Esophagus muscularis mucosa (tissue), 4 donors: ENCODE results near the gene RHBDF2. TPM values are rescaled to one million over a fixed set of nuclear protein-coding genes. Genes with fewer than 3 reads are reported as not detected.

Source experiments
- DNase-seq: peaks from one replicate; pipeline ENCODE4 v3.0.0-alpha.2; 2017; ENCODE audit errors: extremely low spot score
- H3K27ac ChIP-seq, 4 donors: fragments of 200-600 bp; sonication (generic); replicated peaks in 1 of 4; 1 replicate in 3 of 4; 2 replicates in 1 of 4; pipeline ENCODE4 v1.5.1; 2016 to 2019; ENCODE audit warnings: mild to moderate bottlenecking in 1 of 4
- H3K27me3 ChIP-seq, 4 donors: fragments of 200-600 bp; sonication (generic); one replicate each; pipeline versions ENCODE4 v1.5.1 to v1.6.0; 2016 to 2019
- H3K36me3 ChIP-seq, 4 donors: fragments of 200-600 bp; sonication (generic); one replicate each; pipeline ENCODE4 v1.5.1; 2016 to 2019
- H3K4me1 ChIP-seq, 4 donors: fragments of 200-600 bp; sonication (generic); one replicate each; pipeline ENCODE4 v1.5.1; 2016 to 2019
- H3K4me3 ChIP-seq, 4 donors: fragments of 200-600 bp; sonication (generic); 1 replicate in 2 of 4; 2 replicates in 2 of 4; pipeline ENCODE4 v1.5.1; 2016 to 2019; ENCODE audit warnings: mild to moderate bottlenecking in 4 of 4, moderate library complexity in 1 of 4
- H3K9me3 ChIP-seq, 4 donors: fragments of 200-600 bp; sonication (generic); 1 replicate in 3 of 4; 2 replicates in 1 of 4; pipeline ENCODE4 v1.5.1; 2016 to 2019
- EP300 ChIP-seq: sonication (generic); formaldehyde crosslinking; IDR thresholded peaks from one replicate; pipeline ENCODE4 v1.6.1; 2017; ENCODE audit warnings: antibody characterized with exemption
- POLR2A ChIP-seq: fragments of 450-650 bp; IDR thresholded peaks from one replicate; pipeline ENCODE4 v1.6.1; 2017; ENCODE audit warnings: antibody characterized with exemption, moderate library complexity, mild to moderate bottlenecking, low read depth
- POLR2AphosphoS5 ChIP-seq, 2 donors: sonication (generic); formaldehyde crosslinking; IDR thresholded peaks; one replicate each; pipeline ENCODE4 v1.6.1; 2017; ENCODE audit warnings: antibody characterized with exemption in 2 of 2
- WGBS: methylation state at CpG from one replicate; pipeline ENCODE4 v1.1.5; 2018; 5-methylcytosine and 5-hydroxymethylcytosine counted together
- intact Hi-C: fragments of 100-400 bp; cut with DNase I; formaldehyde crosslinking; loops from one replicate; pipeline ENCODE4 v1.15.1; 2023
- total RNA-seq, 4 donors: library from RNA; depleted of rRNA; stranded (reverse); fragments of >200 nt; gene quantifications; one replicate each; pipeline versions ENCODE4 v1.1.0 to v1.2.1, GENCODE V29; 2016
- TF ChIP-seq, protein P1 (sequence below), 3 experiments: fragments of 200-600 bp in 2 of 3; fragments of 450-650 bp in 1 of 3; sonication (generic) in 2 of 3; IDR thresholded peaks; one replicate each; pipeline ENCODE4 v1.5.1; 2017 to 2019; ENCODE audit warnings: antibody characterized with exemption in 3 of 3, mild to moderate bottlenecking in 2 of 3, moderate library complexity in 1 of 3

RHBDF2 gene
- total RNA-seq, 4 donors from 2014 or later, result 12.9 to 22.5 (median 15.4) TPM

DNA sequence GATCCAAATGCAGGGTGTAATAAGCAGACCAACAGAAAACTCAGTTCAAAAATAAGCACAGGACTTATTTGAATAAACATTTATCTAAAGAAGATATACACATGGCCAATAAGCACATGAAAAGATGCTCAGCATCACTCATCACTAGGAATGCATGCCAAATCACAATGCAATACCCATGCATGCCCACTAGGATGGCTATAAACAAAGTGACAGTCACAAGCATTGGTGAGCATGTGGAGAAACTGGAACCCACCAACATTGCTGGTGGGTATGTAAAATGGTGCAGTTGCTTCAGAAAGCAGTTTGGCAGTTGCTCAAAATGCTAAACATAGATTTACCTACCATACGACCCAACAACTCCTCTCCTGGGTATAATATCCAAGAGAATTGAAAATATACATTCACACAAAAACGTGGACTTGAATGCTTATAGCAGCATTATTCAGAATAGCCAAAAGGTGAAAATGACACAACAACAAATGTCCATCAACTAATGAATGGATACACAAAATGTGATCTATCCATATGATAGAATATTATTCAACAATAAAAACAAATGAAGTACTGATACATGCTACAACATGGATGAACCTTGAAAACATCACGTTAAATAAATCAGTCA is 68.4 kb downstream of the RHBDF2 start:
- H3K27me3 ChIP-seq, result no peaks in the 10 kb centered on the region

DNA sequence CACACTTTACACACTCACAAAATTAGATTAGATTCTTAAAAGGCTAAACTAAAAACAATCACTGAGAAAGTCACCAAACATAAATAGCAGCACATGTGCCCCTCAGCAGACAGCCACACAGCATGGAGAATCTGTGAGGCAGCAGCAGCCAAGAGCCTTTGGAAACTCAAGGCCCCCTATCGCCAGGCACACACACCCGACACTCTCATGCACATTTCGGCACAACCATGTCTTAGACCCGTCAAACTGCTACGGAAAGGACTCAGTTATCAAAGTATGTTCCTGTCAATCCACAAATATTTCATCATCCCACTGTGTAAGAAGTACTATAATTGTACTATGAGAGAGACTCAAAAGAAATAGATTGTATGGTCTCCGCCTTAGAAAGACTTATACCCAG is 69.2 kb downstream of the RHBDF2 start:
- Histone ChIP-seq H3K27ac (no peak overlapping the region), H3K4me3 (no peak overlapping the region), H3K36me3 (peaks cover 0 to 7% (median 1%) of the 10 kb centered on the region in 4 donors), H3K27me3 (no peaks in the 10 kb centered on the region), H3K4me1 (peaks cover 14 to 57% (median 18%) of the 10 kb centered on the region in 4 donors), H3K9me3 (no peaks in the 10 kb centered on the region)
- TF ChIP-seq, protein P1, sequence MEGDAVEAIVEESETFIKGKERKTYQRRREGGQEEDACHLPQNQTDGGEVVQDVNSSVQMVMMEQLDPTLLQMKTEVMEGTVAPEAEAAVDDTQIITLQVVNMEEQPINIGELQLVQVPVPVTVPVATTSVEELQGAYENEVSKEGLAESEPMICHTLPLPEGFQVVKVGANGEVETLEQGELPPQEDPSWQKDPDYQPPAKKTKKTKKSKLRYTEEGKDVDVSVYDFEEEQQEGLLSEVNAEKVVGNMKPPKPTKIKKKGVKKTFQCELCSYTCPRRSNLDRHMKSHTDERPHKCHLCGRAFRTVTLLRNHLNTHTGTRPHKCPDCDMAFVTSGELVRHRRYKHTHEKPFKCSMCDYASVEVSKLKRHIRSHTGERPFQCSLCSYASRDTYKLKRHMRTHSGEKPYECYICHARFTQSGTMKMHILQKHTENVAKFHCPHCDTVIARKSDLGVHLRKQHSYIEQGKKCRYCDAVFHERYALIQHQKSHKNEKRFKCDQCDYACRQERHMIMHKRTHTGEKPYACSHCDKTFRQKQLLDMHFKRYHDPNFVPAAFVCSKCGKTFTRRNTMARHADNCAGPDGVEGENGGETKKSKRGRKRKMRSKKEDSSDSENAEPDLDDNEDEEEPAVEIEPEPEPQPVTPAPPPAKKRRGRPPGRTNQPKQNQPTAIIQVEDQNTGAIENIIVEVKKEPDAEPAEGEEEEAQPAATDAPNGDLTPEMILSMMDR (IDR thresholded peaks at IDR 0.05), result no peak
- TF ChIP-seq POLR2AphosphoS5 (IDR thresholded peaks at IDR 0.05) (no peak), POLR2A (no peak), EP300 (no peak)
- intact Hi-C loops, result no loop called here
- no peak for DNase-seq
- 75% methylated on average over 6 of the region's 6 CpGs for WGBS

More for the DNA sequence above, 68.4 kb downstream of the RHBDF2 start:
- 75% methylated on average over 3 of the region's 3 CpGs for WGBS
- Histone ChIP-seq H3K4me1 (peaks cover 8 to 49% (median 10%) of the 10 kb centered on the region in 4 donors), H3K4me3 (no peak overlapping the region), H3K36me3 (peaks cover 0 to 7% (median 1%) of the 10 kb centered on the region in 4 donors), H3K27ac (no peak overlapping the region), H3K9me3 (no peaks in the 10 kb centered on the region)
- DNase-seq, result no peak
- TF ChIP-seq EP300, result no peak
- TF ChIP-seq, protein P1 (IDR thresholded peaks at IDR 0.05), result peak in 1 of 3 experiments; percentile 31
- intact Hi-C loops, result no loop called here

DNA sequence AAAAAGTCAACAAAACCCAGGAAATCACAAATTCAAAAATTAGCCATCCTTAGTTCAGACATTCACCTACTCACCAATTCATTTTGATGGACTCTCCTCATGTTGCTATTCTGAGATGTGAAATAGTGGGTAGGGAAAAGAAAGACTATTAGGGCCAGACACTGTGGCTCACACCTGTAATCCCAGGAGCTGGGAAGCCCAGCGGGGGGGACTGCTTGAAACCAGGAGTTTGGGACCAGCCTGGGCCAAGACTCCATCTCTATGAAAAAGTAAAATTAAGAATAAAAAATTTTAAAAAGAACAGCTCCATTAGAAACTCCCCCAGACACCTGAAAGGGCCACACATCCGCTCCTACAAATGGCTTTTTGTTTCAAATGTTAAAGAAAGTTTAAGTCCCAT is 69.7 kb downstream of the RHBDF2 start:
- DNase-seq, result no peak
- intact Hi-C loops, result no loop called here
- Histone ChIP-seq H3K36me3 (peaks cover 0 to 7% (median 1%) of the 10 kb centered on the region in 4 donors), H3K9me3 (no peaks in the 10 kb centered on the region), H3K4me1 (peaks cover 14 to 62% (median 19%) of the 10 kb centered on the region in 4 donors), H3K27ac (no peak overlapping the region), H3K4me3 (no peak overlapping the region), H3K27me3 (no peaks in the 10 kb centered on the region)
- TF ChIP-seq, protein P1 (IDR thresholded peaks at IDR 0.05), result no peak
- no peak for TF ChIP-seq EP300
- no peak for TF ChIP-seq POLR2AphosphoS5 (IDR thresholded peaks at IDR 0.05)
- TF ChIP-seq POLR2A, result no peak
- 96% methylated on average over 2 of the region's 2 CpGs for WGBS

DNA sequence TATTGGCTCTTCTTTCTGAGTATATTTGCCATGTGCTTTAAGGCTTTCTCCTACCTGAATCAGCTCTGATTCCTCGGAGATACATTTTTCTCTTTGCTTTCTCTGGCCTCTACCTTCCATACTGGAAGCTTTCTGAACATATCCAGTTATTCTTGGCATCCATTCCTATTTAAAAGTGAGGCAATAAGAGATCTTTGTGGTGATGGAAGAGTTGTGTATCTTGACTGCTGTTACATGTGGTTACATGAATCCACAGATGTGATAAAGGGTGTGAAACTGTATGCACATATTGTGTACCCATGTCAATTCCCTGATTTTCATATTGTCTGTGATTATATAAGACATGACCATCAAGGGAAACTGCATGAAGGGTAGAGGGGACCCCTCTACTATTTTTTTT is 72.7 kb downstream of the RHBDF2 start:
- Histone ChIP-seq H3K27ac (no peak overlapping the region), H3K4me3 (no peak overlapping the region), H3K27me3 (no peaks in the 10 kb centered on the region), H3K36me3 (no peaks in the 10 kb centered on the region), H3K4me1 (peaks cover 14 to 48% (median 19%) of the 10 kb centered on the region in 4 donors), H3K9me3 (no peaks in the 10 kb centered on the region)
- DNase-seq, result no peak
- TF ChIP-seq, protein P1 (IDR thresholded peaks at IDR 0.05), result no peak
- TF ChIP-seq EP300 (no peak), POLR2A (no peak), POLR2AphosphoS5 (IDR thresholded peaks at IDR 0.05) (no peak)
- 93% methylated on average over 1 of the region's 1 CpG for WGBS
- intact Hi-C loops, result no loop called here
